NCI-H2171 treated with DMSO at 0.1 percent for 48 hours (cell line): ENCODE results near the gene ZNF236.
"Not testable (repeated sequence)": the region's sequence is repeated elsewhere in the genome, so short reads cannot be mapped to it uniquely, and the experiment has no call there.

Experiments used
- DNase-seq: peaks from one replicate; lab custom pipeline; 2025; lab: John Stamatoyannopoulos, UW

Gene ZNF236

GRCh38 chr18:76822506-76823160 lies at the start of gene ZNF236:
ZNF236 (plus strand) TSS chr18:76822557; CDS start chr18:76822608, 51 bp downstream.
- DNase-seq, result peak; percentile 18

GRCh38 chr18:76772665-76773064 lies 49.7 kb upstream of the ZNF236 start:
- DNase-seq, result no peak

GRCh38 chr18:76777036-76777435 lies 45.3 kb upstream of the ZNF236 start:
- not testable (repeated sequence) for DNase-seq

- no peak for DNase-seq
These were observed 38.4 kb upstream of the ZNF236 start for GRCh38 chr18:76783786-76784484.

GRCh38 chr18:76785872-76786271 lies 36.5 kb upstream of the ZNF236 start:
- no peak for DNase-seq

GRCh38 chr18:76788571-76789317 lies 33.6 kb upstream of the ZNF236 start:
- no peak for DNase-seq

- no peak for DNase-seq
These were observed 31.3 kb upstream of the ZNF236 start for GRCh38 chr18:76791106-76791505.

- no peak for DNase-seq
These were observed 30.7 kb upstream of the ZNF236 start for GRCh38 chr18:76791642-76792041.

- DNase-seq, result no peak
These were observed 28.0 kb upstream of the ZNF236 start for GRCh38 chr18:76794326-76794725.

GRCh38 chr18:76801567-76802505 lies 20.5 kb upstream of the ZNF236 start:
- no peak for DNase-seq

- DNase-seq, result no peak
These were observed 18.9 kb upstream of the ZNF236 start for GRCh38 chr18:76803413-76803812.

- DNase-seq, result peak; percentile 56
These were observed 18.5 kb upstream of the ZNF236 start for GRCh38 chr18:76803814-76804213.

GRCh38 chr18:76805221-76805620 lies 17.1 kb upstream of the ZNF236 start:
- no peak for DNase-seq

GRCh38 chr18:76806301-76806700 lies 16.1 kb upstream of the ZNF236 start:
- no peak for DNase-seq

- no peak for DNase-seq
These were observed 13.8 kb upstream of the ZNF236 start for GRCh38 chr18:76808561-76808960.

- not testable (repeated sequence) for DNase-seq
These were observed 10.8 kb upstream of the ZNF236 start for GRCh38 chr18:76811530-76811929.

- no peak for DNase-seq
These were observed 8.1 kb upstream of the ZNF236 start for GRCh38 chr18:76814256-76814655.

- no peak for DNase-seq
These were observed 6.2 kb upstream of the ZNF236 start for GRCh38 chr18:76816127-76816526.

- no peak for DNase-seq
These were observed 4.3 kb upstream of the ZNF236 start for GRCh38 chr18:76817888-76818611.

- DNase-seq, result no peak
These were observed 2.8 kb upstream of the ZNF236 start for GRCh38 chr18:76819411-76820136.
